Stimulated activated CD4-positive, alpha-beta T cell treated with anti-CD3 and anti-CD28 coated beads, Interleukin-2, amount 100 ng/mL, for 4 hours (primary cell): Measurements from ENCODE around the gene AMMECR1L.
"Not testable (repeated sequence)": the region's sequence is repeated elsewhere in the genome, so short reads cannot be mapped to it uniquely, and the experiment has no call there.

ENCODE experiments used
- DNase-seq: peaks from one replicate; pipeline ENCODE4 v3.0.0-alpha.2; 2020; ENCODE audit warnings: low read depth

Gene AMMECR1L

GRCh38 chr2:127887082-127887775 is 1.5 kb upstream of the AMMECR1L start:
- no peak for DNase-seq

- DNase-seq: not testable (repeated sequence)
Measured at GRCh38 chr2:127886593-127886935, 808 bp upstream of the AMMECR1L start.

- peak; percentile 16 for DNase-seq
Measured at GRCh38 chr2:127884861-127885740, 655 bp downstream of the AMMECR1L start.

- DNase-seq: no peak
Measured at GRCh38 chr2:127884436-127884835, 1.3 kb downstream of the AMMECR1L start.

GRCh38 chr2:127879899-127880298 is 5.9 kb downstream of the AMMECR1L start:
- DNase-seq: no peak

GRCh38 chr2:127877626-127878025 is 8.1 kb downstream of the AMMECR1L start:
- DNase-seq: no peak

GRCh38 chr2:127877136-127877535 is 8.6 kb downstream of the AMMECR1L start:
- no peak for DNase-seq

- DNase-seq: no peak
Measured at GRCh38 chr2:127874378-127875269, 11.1 kb downstream of the AMMECR1L start.

- no peak for DNase-seq
Measured at GRCh38 chr2:127873707-127874303, 12.0 kb downstream of the AMMECR1L start.

- no peak for DNase-seq
Measured at GRCh38 chr2:127872354-127872753, 13.4 kb downstream of the AMMECR1L start.

- no peak for DNase-seq
Measured at GRCh38 chr2:127865926-127866325, 19.8 kb downstream of the AMMECR1L start.

- DNase-seq: no peak
Measured at GRCh38 chr2:127864877-127865276, 20.9 kb downstream of the AMMECR1L start.

- no peak for DNase-seq
Measured at GRCh38 chr2:127862228-127862627, 23.5 kb downstream of the AMMECR1L start.

- DNase-seq: no peak
Measured at GRCh38 chr2:127860130-127860529, 25.6 kb downstream of the AMMECR1L start.

GRCh38 chr2:127859712-127860085 is 26.1 kb downstream of the AMMECR1L start:
- peak; percentile 63 for DNase-seq

GRCh38 chr2:127857265-127857808 is 28.4 kb downstream of the AMMECR1L start:
- DNase-seq: peak; percentile 5

- DNase-seq: no peak
Measured at GRCh38 chr2:127853671-127854070, 32.1 kb downstream of the AMMECR1L start.

- DNase-seq: no peak
Measured at GRCh38 chr2:127852388-127852787, 33.4 kb downstream of the AMMECR1L start.

GRCh38 chr2:127847931-127848330 is 37.8 kb downstream of the AMMECR1L start:
- no peak for DNase-seq

GRCh38 chr2:127844973-127845372 is 40.8 kb downstream of the AMMECR1L start:
- DNase-seq: no peak

GRCh38 chr2:127843677-127844076 is 42.1 kb downstream of the AMMECR1L start:
- no peak for DNase-seq
